SK-N-MC (cell line): Measurements from ENCODE around the gene VEZF1.

Source experiments
- EZH2 ChIP-seq: fragments of 200-600 bp; sonication (generic); IDR thresholded peaks from one replicate; pipeline ENCODE4 v1.6.1; 2017; ENCODE audit warnings: antibody characterized with exemption
- POLR2AphosphoS5 ChIP-seq: IDR thresholded peaks from 2 replicates; pipeline ENCODE4 v1.6.1; 2012; ENCODE audit warnings: mild to moderate bottlenecking, low read depth, low read length, borderline replicate concordance

DNA sequence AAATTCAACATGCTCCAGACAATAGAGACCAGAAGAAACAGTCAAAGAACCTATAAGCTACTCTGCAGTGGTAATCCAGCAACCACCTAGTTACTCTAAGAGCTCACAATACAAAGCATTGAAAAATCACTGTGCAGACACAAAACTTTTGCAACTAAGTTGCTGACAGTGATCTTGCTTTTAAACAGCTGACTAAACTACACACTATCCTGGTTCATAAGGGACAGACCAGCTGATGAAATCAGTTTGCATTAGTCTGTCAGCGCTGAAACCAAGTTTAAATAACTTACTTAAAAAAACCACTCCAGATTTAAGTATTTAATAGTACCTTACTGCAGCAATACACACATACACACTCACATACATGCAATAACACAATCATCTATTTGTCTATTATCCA is 4.6 kb downstream of the VEZF1 start:
- no peak for TF ChIP-seq EZH2
- TF ChIP-seq POLR2AphosphoS5: no peak
